Ishikawa (cell line): ENCODE data around the gene MT1B.

Experiments used
- CEBPB ChIP-seq: IDR thresholded peaks from 2 replicates; pipeline ENCODE4 v1.6.1; 2012
- TCF12 ChIP-seq: IDR thresholded peaks from 2 replicates; pipeline ENCODE4 v1.6.1; 2012; ENCODE audit warnings: low read depth
- ZBTB7A ChIP-seq: IDR thresholded peaks from 2 replicates; pipeline ENCODE4 v1.6.1; 2012; ENCODE audit warnings: low read depth
- TF ChIP-seq, protein P1 (sequence below): IDR thresholded peaks from 2 replicates; pipeline ENCODE4 v1.6.1; 2012; ENCODE audit warnings: low read depth, mild to moderate bottlenecking
- TF ChIP-seq, protein P2 (sequence below): IDR thresholded peaks from 2 replicates; pipeline ENCODE4 v1.6.1; 2012

DNA sequence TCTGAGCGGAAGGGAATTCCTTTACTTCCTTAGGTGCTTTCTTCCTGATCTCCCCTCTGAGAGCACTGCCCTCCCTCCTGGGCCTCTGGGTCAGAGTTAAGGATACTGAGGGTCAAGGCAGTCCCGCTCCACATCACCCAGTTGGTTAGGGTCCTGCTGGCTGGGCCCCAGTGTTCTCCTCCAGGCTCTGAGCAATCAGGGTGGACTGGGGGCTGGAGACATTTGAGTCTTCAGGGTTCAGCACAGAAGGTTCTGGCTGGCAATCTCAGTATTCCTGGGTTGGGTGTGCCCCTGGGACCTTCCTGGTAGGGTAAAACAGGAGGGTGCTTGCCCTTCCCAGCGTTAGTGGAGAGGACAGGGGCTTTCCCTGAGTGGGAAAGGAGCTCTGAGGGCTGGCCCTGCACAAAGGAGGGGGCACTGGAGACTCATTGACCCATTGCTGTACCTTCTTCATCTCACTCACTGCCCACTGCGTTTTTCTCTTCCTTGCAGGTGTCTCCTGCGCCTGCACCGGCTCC, 18.8 kb upstream of the MT1B start:
- no peak for TF ChIP-seq TCF12
- no peak for TF ChIP-seq CEBPB
- TF ChIP-seq, protein P1, sequence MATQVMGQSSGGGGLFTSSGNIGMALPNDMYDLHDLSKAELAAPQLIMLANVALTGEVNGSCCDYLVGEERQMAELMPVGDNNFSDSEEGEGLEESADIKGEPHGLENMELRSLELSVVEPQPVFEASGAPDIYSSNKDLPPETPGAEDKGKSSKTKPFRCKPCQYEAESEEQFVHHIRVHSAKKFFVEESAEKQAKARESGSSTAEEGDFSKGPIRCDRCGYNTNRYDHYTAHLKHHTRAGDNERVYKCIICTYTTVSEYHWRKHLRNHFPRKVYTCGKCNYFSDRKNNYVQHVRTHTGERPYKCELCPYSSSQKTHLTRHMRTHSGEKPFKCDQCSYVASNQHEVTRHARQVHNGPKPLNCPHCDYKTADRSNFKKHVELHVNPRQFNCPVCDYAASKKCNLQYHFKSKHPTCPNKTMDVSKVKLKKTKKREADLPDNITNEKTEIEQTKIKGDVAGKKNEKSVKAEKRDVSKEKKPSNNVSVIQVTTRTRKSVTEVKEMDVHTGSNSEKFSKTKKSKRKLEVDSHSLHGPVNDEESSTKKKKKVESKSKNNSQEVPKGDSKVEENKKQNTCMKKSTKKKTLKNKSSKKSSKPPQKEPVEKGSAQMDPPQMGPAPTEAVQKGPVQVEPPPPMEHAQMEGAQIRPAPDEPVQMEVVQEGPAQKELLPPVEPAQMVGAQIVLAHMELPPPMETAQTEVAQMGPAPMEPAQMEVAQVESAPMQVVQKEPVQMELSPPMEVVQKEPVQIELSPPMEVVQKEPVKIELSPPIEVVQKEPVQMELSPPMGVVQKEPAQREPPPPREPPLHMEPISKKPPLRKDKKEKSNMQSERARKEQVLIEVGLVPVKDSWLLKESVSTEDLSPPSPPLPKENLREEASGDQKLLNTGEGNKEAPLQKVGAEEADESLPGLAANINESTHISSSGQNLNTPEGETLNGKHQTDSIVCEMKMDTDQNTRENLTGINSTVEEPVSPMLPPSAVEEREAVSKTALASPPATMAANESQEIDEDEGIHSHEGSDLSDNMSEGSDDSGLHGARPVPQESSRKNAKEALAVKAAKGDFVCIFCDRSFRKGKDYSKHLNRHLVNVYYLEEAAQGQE: no peak
- TF ChIP-seq, protein P2, sequence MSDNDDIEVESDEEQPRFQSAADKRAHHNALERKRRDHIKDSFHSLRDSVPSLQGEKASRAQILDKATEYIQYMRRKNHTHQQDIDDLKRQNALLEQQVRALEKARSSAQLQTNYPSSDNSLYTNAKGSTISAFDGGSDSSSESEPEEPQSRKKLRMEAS: no peak
- no peak for TF ChIP-seq ZBTB7A
